OCI-LY3 (cell line): Measurements from ENCODE around the gene AGAP1.

Experiments used
- H2AFZ ChIP-seq: fragments of 200-600, 300-600 bp; shearing (Covaris generic); 2 replicates; pipeline ENCODE4 v1.6.0; 2014; ENCODE audit warnings: antibody characterized with exemption, low read depth, low read length
- H3K27ac ChIP-seq: fragments of 200-600, 300-600 bp; sonication (generic); 2 replicates; pipeline ENCODE4 v1.5.1; 2014; ENCODE audit warnings: mild to moderate bottlenecking, low read length, moderate library complexity, mixed read lengths
- H3K27me3 ChIP-seq: fragments of 200-600, 300-600 bp; sonication (generic); 2 replicates; pipeline ENCODE4 v1.6.1; 2014; ENCODE audit warnings: low read depth, low read length, mixed read lengths
- H3K36me3 ChIP-seq: fragments of 200-600, 300-600 bp; sonication (generic); replicated peaks from 2 replicates; pipeline ENCODE3; 2014; ENCODE audit warnings: low read depth, low read length, mixed read lengths
- H3K4me1 ChIP-seq: fragments of 300-600, 200-600 bp; sonication (generic); 2 replicates; pipeline ENCODE4 v1.6.1; 2014; ENCODE audit warnings: low read length, mixed read lengths
- H3K4me2 ChIP-seq: fragments of 200-600, 300-600 bp; sonication (generic); 2 replicates; pipeline ENCODE4 v1.6.1; 2014; ENCODE audit warnings: low read length, mixed read lengths
- H3K4me3 ChIP-seq: fragments of 300-600, 200-600 bp; sonication (generic); 2 replicates; pipeline ENCODE4 v1.5.1; 2014; ENCODE audit warnings: antibody characterized with exemption, mild to moderate bottlenecking, low read length, moderate library complexity
- H3K79me2 ChIP-seq: fragments of 300-600, 200-600 bp; shearing (Covaris generic); 2 replicates; pipeline ENCODE4 v1.6.1; 2014; ENCODE audit warnings: mild to moderate bottlenecking, low read length, mixed read lengths
- H3K9ac ChIP-seq: fragments of 300-600, 200-600 bp; shearing (Covaris generic); 2 replicates; pipeline ENCODE4 v1.6.0; 2014; ENCODE audit warnings: mild to moderate bottlenecking, low read length, moderate library complexity
- H3K9me3 ChIP-seq: fragments of 200-600, 300-600 bp; shearing (Covaris generic); 2 replicates; pipeline ENCODE4 v1.6.1; 2014; ENCODE audit warnings: low read length, mixed read lengths; ENCODE audit not compliant: insufficient read depth
- H4K20me1 ChIP-seq: fragments of 200-600, 300-600 bp; sonication (generic); 2 replicates; pipeline ENCODE4 v1.6.1; 2016; ENCODE audit warnings: low read length, mixed read lengths; ENCODE audit not compliant: insufficient read depth
- EZH2phosphoT487 ChIP-seq: fragments of 200-600 bp; shearing (Covaris generic); IDR thresholded peaks from 2 replicates; pipeline ENCODE4 v1.6.1; 2018; ENCODE audit warnings: antibody characterized with exemption, mixed run types, low read depth
- TF ChIP-seq, protein P1 (sequence below): fragments of 200-600, 300-600 bp; sonication (generic); IDR thresholded peaks from 2 replicates; pipeline ENCODE4 v1.5.1; 2014; ENCODE audit warnings: antibody characterized with exemption, low read length, low read depth

AGAP1 gene

DNA sequence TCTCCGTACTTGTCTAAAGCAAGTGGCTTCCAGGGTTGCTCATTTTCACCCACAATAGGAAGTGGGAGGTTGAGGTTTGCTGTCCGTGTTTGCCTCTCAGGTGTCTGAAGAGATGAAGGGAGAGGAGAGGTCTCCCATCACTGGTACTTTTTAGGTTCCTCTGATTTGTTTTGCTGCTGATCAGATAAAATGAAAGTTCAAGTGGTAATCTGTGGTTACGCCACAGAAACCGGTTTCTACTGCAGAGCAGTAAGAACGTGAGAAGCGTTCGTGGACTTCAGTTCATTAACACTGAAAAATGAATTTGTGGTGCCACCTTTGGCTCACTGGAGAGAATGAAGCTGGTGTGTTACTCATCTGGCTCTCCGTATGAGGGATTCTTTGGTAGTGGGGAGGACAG is 556.1 kb downstream of the AGAP1 start:
- Histone ChIP-seq H3K27me3 (no peaks in the 10 kb centered on the region), H4K20me1 (no peaks in the 10 kb centered on the region), H3K36me3 (no peaks in the 10 kb centered on the region), H3K4me2 (no peak overlapping the region), H3K9me3 (no peaks in the 10 kb centered on the region), H3K4me1 (no peaks in the 10 kb centered on the region), H3K9ac (no peak overlapping the region), H2AFZ (no peak overlapping the region), H3K27ac (no peak overlapping the region), H3K4me3 (no peak overlapping the region), H3K79me2 (no peaks in the 10 kb centered on the region)
- no peak for TF ChIP-seq EZH2phosphoT487

- Histone ChIP-seq H3K9ac (no peak overlapping the region), H3K36me3 (no peaks in the 10 kb centered on the region), H2AFZ (no peak overlapping the region), H3K27me3 (no peaks in the 10 kb centered on the region), H3K4me3 (no peak overlapping the region), H3K79me2 (no peaks in the 10 kb centered on the region), H3K4me1 (no peaks in the 10 kb centered on the region), H3K4me2 (no peak overlapping the region), H3K9me3 (no peaks in the 10 kb centered on the region), H4K20me1 (no peaks in the 10 kb centered on the region), H3K27ac (no peak overlapping the region)
- TF ChIP-seq, protein P1, sequence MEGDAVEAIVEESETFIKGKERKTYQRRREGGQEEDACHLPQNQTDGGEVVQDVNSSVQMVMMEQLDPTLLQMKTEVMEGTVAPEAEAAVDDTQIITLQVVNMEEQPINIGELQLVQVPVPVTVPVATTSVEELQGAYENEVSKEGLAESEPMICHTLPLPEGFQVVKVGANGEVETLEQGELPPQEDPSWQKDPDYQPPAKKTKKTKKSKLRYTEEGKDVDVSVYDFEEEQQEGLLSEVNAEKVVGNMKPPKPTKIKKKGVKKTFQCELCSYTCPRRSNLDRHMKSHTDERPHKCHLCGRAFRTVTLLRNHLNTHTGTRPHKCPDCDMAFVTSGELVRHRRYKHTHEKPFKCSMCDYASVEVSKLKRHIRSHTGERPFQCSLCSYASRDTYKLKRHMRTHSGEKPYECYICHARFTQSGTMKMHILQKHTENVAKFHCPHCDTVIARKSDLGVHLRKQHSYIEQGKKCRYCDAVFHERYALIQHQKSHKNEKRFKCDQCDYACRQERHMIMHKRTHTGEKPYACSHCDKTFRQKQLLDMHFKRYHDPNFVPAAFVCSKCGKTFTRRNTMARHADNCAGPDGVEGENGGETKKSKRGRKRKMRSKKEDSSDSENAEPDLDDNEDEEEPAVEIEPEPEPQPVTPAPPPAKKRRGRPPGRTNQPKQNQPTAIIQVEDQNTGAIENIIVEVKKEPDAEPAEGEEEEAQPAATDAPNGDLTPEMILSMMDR = no peak
- no peak for TF ChIP-seq EZH2phosphoT487
Measured at GRCh38 chr2:236051351-236051750, 557.5 kb downstream of the AGAP1 start.

- Histone ChIP-seq H3K36me3 (no peaks in the 10 kb centered on the region), H3K4me3 (no peak overlapping the region), H3K4me2 (no peak overlapping the region), H3K27ac (no peak overlapping the region), H3K27me3 (no peaks in the 10 kb centered on the region), H3K9ac (no peak overlapping the region), H3K9me3 (no peaks in the 10 kb centered on the region), H4K20me1 (no peaks in the 10 kb centered on the region), H2AFZ (no peak overlapping the region), H3K79me2 (no peaks in the 10 kb centered on the region), H3K4me1 (no peaks in the 10 kb centered on the region)
- no peak for TF ChIP-seq EZH2phosphoT487
- TF ChIP-seq, protein P1 = no peak
Measured at GRCh38 chr2:236051806-236052205, 558.0 kb downstream of the AGAP1 start.

- Histone ChIP-seq H3K9ac (no peak overlapping the region), H3K4me2 (no peak overlapping the region), H3K9me3 (no peaks in the 10 kb centered on the region), H3K27ac (no peak overlapping the region), H3K4me3 (no peak overlapping the region), H3K27me3 (no peaks in the 10 kb centered on the region), H2AFZ (no peak overlapping the region), H3K4me1 (no peaks in the 10 kb centered on the region), H3K36me3 (no peaks in the 10 kb centered on the region), H4K20me1 (no peaks in the 10 kb centered on the region), H3K79me2 (no peaks in the 10 kb centered on the region)
- TF ChIP-seq, protein P1 = no peak
Measured at GRCh38 chr2:236052206-236052605, 558.4 kb downstream of the AGAP1 start.
